Fibroblast of mammary gland (primary cell): ENCODE data around the gene CR1.
"Not testable (repeated sequence)": the region's sequence is repeated elsewhere in the genome, so short reads cannot be mapped to it uniquely, and the experiment has no call there.

Experiments used
- DNase-seq: peaks from one replicate; pipeline ENCODE4 v3.0.0-alpha.2; 2010; ENCODE audit warnings: low read depth
- H3K4me3 ChIP-seq: 2 replicates; pipeline ENCODE4 v1.5.1; 2011; ENCODE audit warnings: low read depth, mild to moderate bottlenecking, low read length, moderate library complexity; ENCODE audit not compliant: control insufficient read depth
- TF ChIP-seq, protein P1 (sequence below): conservative IDR thresholded peaks from 2 replicates; pipeline ENCODE4 v1.5.1; 2011; ENCODE audit warnings: low read depth, low read length, inconsistent platforms; ENCODE audit not compliant: control insufficient read depth, insufficient read depth

CR1 gene

GRCh38 chr1:207487636-207488035 lies 8.3 kb upstream of the CR1 start:
- DNase-seq: no peak
- no peak overlapping the region for H3K4me3 ChIP-seq
- TF ChIP-seq, protein P1, sequence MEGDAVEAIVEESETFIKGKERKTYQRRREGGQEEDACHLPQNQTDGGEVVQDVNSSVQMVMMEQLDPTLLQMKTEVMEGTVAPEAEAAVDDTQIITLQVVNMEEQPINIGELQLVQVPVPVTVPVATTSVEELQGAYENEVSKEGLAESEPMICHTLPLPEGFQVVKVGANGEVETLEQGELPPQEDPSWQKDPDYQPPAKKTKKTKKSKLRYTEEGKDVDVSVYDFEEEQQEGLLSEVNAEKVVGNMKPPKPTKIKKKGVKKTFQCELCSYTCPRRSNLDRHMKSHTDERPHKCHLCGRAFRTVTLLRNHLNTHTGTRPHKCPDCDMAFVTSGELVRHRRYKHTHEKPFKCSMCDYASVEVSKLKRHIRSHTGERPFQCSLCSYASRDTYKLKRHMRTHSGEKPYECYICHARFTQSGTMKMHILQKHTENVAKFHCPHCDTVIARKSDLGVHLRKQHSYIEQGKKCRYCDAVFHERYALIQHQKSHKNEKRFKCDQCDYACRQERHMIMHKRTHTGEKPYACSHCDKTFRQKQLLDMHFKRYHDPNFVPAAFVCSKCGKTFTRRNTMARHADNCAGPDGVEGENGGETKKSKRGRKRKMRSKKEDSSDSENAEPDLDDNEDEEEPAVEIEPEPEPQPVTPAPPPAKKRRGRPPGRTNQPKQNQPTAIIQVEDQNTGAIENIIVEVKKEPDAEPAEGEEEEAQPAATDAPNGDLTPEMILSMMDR: no peak

GRCh38 chr1:207493212-207493611 lies 2.7 kb upstream of the CR1 start:
- TF ChIP-seq, protein P1: no peak
- DNase-seq: no peak
- no peak overlapping the region for H3K4me3 ChIP-seq

DNA sequence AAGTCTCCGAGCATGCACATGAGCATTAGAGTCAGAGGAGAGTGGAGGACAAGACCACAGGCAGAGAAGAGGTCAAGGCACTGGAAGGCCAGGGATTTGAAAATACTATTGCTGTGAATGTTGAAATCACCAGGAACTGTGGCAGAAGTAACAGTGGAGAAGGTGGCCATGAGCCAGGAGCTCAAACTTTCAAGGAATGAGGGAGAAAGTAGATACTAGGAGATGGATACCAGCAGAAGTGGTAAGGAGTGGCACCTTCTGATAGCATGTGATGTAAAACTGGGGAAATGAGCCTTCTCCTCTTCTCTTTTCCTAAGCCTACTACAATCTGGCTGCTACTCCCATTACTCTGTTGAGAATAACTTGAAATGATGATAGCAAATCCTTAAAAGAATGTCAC lies 1.8 kb upstream of the CR1 start:
- no peak overlapping the region for H3K4me3 ChIP-seq
- TF ChIP-seq, protein P1: no peak
- no peak for DNase-seq

GRCh38 chr1:207495281-207495680 lies 676 bp upstream of the CR1 start:
- DNase-seq, H3K4me3 ChIP-seq: not testable (repeated sequence)

DNA sequence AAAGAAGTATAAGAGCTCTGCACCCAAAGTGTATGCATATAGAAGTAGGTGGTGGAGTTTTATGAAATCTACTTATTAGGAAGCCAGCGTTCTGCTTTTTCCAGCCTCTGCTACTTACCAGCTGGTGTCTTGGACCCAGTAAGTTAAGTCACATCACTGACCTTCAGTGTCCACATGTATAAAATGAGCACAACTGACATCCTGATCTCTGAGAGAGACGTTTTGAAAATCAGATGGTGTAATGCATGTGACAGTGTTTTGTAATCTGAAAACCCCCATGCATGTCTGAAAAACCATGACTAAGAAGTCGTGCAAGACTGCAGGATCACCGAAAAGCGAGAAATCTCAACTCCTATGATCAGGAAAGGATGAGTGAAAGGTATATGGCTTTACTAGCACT lies 2.0 kb downstream of the CR1 start:
- no peak overlapping the region for H3K4me3 ChIP-seq
- DNase-seq: no peak
- TF ChIP-seq, protein P1: no peak

DNA sequence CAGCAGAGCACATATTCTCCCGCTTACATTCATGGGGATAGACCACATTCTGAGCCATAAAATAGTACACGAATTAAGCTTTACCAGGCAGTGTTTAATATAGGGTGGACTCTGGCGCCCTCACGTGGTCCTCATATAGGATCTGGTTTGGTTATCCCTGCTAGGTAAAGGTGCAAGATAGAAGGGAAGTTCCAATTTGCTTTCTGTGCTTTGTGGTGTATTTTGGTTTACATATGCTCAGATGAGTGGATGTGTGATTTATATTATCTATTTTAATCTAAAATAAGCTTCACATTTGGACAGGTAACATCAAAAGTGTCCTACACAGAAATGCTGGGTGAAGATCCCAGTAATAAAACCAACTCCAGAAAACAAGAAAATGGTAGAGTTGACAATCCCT lies 3.6 kb downstream of the CR1 start:
- peak; percentile 66 for DNase-seq
- TF ChIP-seq, protein P1: peak; percentile 80
- no peak overlapping the region for H3K4me3 ChIP-seq

DNA sequence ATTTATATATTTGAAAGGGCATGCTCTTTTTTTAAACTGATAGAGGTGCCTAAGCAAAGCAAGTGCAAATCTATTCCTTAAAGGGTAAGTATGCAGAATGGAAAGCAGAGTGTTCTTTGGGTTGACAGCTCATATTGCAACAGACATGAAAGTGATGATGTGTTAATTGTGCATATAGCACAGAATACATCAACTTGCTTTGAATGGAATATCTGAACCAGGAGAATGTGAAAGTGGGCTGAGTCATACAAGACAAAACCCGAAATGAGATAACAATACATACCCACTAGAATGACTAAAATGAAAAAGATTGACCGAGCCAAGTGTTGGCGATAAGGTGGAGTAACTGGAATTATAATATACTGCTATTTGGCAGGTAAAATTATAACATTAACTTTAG lies 4.3 kb downstream of the CR1 start:
- TF ChIP-seq, protein P1: no peak
- no peak for DNase-seq

More for the DNA sequence above, 4.3 kb downstream of the CR1 start:
- H3K4me3 ChIP-seq: no peak overlapping the region
